Erythroblast (primary cell): ENCODE data around the gene NCR1.
"Not testable (repeated sequence)": the region's sequence is repeated elsewhere in the genome, so short reads cannot be mapped to it uniquely, and the experiment has no call there.

Experiments
- DNase-seq, 2 experiments: peaks; one replicate each; lab custom pipeline; 2025; lab: John Stamatoyannopoulos, UW
- GATA1 ChIP-seq: IDR thresholded peaks from 2 replicates; pipeline ENCODE4 v1.6.1; 2011; ENCODE audit warnings: low read depth, mild to moderate bottlenecking, control low read depth, low read length, moderate library complexity
- POLR2A ChIP-seq: IDR thresholded peaks from 2 replicates; pipeline ENCODE4 v1.6.1; 2011; ENCODE audit warnings: mild to moderate bottlenecking, low read length

Gene NCR1

DNA sequence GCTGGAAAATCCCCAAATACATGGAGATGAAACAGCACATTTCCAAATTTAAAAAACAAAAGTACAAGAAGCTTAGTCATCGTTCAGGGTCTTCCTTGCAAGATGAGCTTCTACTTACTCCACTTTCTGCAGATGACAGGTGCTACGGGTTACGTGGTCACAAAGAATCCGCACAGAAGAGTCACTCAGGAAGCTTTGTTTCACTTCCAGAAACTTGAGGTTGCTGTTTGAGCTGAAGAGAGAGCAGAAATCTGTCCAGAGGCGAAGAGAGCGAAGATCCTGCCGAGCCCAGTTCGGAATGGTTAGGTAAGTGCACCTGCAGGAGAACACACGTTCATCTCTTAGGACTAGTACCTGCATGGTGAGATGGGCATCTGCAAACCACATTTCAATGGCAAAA, 32.0 kb downstream of the NCR1 start:
- DNase-seq, result no peak

DNA sequence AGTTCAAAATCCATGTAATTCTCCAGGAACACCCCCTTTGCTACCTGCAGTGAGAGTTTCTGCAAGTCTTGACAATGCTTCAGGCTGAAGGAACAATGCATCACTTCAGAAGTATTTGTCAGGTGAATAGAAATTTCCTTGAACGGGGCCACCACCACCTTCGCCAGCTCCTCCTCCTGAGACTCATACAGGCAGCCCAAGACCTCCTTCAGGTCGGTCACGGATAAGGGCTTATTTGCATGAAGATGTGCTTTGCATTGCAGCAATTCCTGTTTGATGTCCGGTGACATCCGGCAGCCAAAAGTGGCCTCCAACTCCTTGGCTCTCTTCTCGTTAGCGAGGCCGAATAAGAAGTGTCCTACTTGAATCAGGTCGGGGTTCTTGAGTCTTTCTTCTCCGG, 33.0 kb downstream of the NCR1 start:
- no peak for DNase-seq
- TF ChIP-seq POLR2A (no peak), GATA1 (no peak)

More for the DNA sequence above, 32.0 kb downstream of the NCR1 start:
- TF ChIP-seq POLR2A (no peak), GATA1 (no peak)

- DNase-seq, result not testable (repeated sequence)
Observed at GRCh38 chr19:54939538-54939937, 33.6 kb downstream of the NCR1 start.

- DNase-seq, result not testable (repeated sequence)
Observed at GRCh38 chr19:54943772-54944361, 37.9 kb downstream of the NCR1 start.

DNA sequence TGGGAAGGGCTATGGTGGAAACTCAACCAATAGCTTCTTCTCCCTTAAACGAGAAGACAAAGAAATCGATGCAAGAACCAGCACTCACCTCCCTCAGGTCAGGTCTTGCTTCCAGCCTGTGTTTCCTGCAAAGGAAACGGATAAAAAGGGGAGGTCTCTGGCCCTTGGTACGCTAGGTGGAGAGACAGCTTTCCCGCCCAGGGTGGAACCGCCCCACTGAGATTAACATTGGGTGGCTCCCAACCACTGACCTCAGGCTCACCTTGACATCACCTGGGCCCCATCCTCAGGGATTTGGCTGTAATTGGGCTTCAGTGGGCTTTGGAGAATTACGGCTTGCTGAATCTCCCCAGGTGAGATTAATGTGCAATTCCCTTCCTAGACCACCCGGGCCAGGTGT, 41.4 kb downstream of the NCR1 start, which contains the start of gene NLRP7:
NLRP7 (minus strand) TSS at position 150 of the 400 bp plus-strand sequence.
- DNase-seq, result no peak
- no peak for TF ChIP-seq GATA1
- no peak for TF ChIP-seq POLR2A

DNA sequence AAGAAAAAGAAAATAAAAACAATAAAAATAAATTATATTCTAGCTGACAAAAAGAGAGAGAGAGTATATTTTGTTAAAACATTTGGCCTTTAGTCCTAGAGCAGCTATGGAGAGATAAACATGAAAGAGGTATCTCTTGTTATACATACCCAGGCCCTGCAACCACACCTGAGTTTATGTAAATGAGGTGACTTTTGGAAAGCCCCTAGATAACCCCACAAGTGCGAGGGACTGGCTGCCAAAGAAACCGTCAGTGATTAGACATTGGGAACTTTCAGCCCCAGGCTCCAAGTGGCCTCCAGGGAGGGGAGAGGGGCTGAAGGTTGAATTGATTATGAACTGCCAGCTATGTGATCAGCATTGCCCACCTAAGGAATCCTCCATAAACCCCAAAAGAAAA, 43.5 kb downstream of the NCR1 start:
- DNase-seq, result no peak
- TF ChIP-seq POLR2A (no peak), GATA1 (no peak)

DNA sequence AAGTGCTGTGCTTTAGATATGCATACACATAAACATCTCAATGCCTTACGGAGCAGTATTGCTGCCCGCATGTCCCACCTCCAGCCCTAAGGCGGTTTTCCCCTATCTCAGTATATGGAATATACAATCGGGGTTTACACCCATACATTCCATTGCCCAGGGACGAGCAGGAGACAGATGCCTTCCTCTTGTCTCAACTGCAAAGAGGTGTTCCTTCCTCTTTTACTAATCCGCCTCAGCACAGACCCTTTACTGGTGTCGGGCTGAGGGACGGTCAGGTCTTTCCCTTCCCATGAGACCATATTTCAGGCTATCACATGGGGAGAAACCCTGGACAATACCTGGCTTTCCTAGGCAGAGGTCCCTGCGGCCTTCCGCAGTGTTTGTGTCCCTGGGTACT, 44.6 kb downstream of the NCR1 start:
- not testable (repeated sequence) for DNase-seq

DNA sequence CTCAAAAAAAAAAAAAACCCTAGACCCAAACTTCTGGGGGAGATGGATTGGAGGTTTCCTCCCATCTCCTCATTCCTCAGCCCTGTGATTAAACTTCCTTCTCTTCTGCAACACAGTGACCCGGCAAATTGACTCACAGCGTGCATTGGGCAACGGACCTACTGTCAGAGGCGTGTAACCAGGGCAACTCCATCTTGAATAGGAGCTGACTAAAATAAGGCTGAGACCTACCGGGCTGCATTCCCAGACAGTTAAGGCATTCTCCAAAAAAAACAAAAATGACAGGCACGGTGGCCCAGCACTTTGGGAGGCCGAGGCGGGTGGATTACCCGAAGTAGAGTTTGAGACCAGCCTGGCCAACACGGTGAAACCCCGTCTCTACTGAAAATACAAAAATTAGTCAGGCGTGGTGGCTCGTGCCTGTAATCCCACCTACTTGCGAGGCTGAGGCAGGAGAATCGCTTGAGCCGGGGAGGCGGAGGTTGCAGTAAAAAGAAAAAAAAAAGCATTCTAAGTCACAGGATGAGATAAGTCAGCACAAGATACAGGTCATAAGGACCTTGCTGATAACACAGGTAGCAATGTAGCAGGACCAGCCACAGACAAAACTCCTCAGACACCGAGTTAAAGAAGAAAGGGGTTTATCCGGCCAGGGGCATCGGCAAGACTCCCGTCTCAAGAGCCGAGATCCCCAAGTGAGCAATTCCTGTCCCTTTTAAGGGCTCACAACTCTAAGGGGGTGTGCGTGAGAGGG, 46.8 kb downstream of the NCR1 start:
- no peak for TF ChIP-seq GATA1
- TF ChIP-seq POLR2A, result no peak

DNA sequence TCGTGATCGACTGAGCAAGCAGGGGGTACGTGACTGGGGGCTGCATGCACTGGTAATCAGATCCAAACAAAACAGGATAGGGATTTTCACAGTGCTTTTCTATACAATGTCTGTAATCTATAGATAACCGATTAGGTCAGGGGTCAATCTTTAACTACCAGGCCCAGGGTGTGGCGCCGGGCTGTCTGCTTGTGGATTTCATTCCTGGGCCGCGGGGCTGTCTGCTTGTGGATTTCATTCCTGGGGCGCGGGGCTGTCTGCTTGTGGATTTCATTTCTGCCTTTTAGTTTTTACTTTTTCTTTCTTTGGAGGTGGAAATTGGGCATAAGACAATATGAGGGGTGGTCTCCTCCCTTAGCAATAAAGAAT, 47.4 kb downstream of the NCR1 start:
- DNase-seq, result not testable (repeated sequence)

More for the DNA sequence above, 46.8 kb downstream of the NCR1 start:
- DNase-seq, result no peak

- no peak for TF ChIP-seq POLR2A
- no peak for TF ChIP-seq GATA1
- no peak for DNase-seq
Observed at GRCh38 chr19:54955376-54955775, 49.4 kb downstream of the NCR1 start.

DNA sequence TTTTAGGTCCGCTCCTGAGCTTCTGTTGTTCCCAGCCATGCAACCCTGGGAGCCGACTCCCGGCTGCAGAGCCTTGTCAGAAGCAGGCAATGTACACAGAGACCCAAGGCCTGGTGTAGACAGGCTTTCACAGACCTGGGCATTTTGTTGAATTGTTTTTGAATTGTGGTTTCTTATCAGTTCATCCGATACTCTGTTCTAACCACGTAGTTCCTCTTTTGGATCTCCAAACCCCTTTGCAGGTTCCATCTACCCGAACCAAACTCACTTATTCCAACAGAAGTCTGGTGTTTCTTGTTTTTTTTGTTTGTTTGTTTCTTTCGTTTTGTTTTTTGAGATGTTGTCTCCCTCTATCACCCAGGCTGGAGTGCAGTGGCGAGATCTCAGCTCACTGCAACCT, 53.9 kb downstream of the NCR1 start:
- DNase-seq, result no peak
- TF ChIP-seq GATA1 (no peak), POLR2A (no peak)
